Duodenal mucosa (tissue), 2 donors: ENCODE results near the gene NOTCH4.
"Not testable (repeated sequence)": the region's sequence is repeated elsewhere in the genome, so short reads cannot be mapped to it uniquely, and the experiment has no call there.

Experiments
- H3K27ac ChIP-seq: one replicate; pipeline ENCODE4 v1.7.0; 2013; ENCODE audit warnings: low read depth, low read length
- H3K27me3 ChIP-seq, 2 donors: one replicate each; pipeline ENCODE4 v1.7.0; 2013; ENCODE audit warnings: low read length in 2 of 2, control low read depth in 1 of 2; ENCODE audit not compliant: insufficient read depth in 2 of 2, control insufficient read depth in 1 of 2
- H3K36me3 ChIP-seq, 2 donors: one replicate each; pipeline ENCODE4 v1.7.0; 2013; ENCODE audit warnings: low read length in 2 of 2, control low read depth in 1 of 2; ENCODE audit not compliant: insufficient read depth in 2 of 2, control insufficient read depth in 1 of 2
- H3K4me1 ChIP-seq, 2 donors: one replicate each; pipeline ENCODE4 v1.7.0; 2013; ENCODE audit warnings: low read length in 2 of 2, control low read depth in 1 of 2; ENCODE audit not compliant: insufficient read depth in 2 of 2, control insufficient read depth in 1 of 2
- H3K4me3 ChIP-seq, 2 donors: one replicate each; pipeline ENCODE4 v1.7.0; 2013; ENCODE audit warnings: low read length in 2 of 2, low read depth in 1 of 2
- H3K9ac ChIP-seq, 2 donors: one replicate each; pipeline ENCODE4 v1.7.0; 2013; ENCODE audit warnings: low read length in 2 of 2, low read depth in 1 of 2
- H3K9me3 ChIP-seq, 2 donors: one replicate each; pipeline ENCODE4 v1.7.0; 2013; ENCODE audit warnings: low read length in 2 of 2, control low read depth in 1 of 2; ENCODE audit not compliant: control insufficient read depth in 1 of 2

The NOTCH4 gene

GRCh38 chr6:32223258-32224235, at the start of gene NOTCH4:
TSS of gene NOTCH4 (minus strand) at chr6:32224067. CDS start at chr6:32223928, 139 bp downstream.
- no peak within 1 kb of the TSS for H3K4me3 ChIP-seq
- H3K27me3 ChIP-seq, result peaks cover 0 to 3% of the 10 kb centered on the region in 2 donors
- H3K4me1 ChIP-seq, result no peaks in the 10 kb centered on the region
- no peak within 1 kb of the TSS for H3K27ac ChIP-seq
- H3K9ac ChIP-seq, result no peak within 1 kb of the TSS
- no peaks in the 10 kb centered on the region for H3K36me3 ChIP-seq
- H3K9me3 ChIP-seq, result no peaks in the 10 kb centered on the region

DNA sequence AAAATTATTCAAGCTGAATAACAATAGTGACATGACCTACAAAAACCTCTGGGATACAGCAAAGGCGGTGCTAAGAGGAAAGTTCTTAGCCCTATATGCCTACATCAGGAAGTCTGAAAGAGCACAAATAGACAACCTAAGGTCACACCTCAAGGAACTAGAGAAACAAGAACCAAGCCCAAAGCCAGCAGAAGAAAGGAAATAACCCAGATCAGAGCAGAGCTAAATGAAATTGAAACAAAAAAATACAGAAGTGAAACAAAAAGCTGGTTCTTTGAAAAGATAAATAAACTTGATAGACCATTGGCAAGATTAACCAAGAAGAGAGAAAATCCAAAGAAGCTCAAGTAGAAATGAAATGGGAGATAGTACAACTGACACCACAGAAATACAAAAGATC, 47.6 kb upstream of the NOTCH4 start:
- Histone ChIP-seq H3K9ac (no peak overlapping the region), H3K27ac (no peak overlapping the region), H3K9me3 (no peaks in the 10 kb centered on the region), H3K4me3 (no peak overlapping the region), H3K27me3 (no peaks in the 10 kb centered on the region), H3K4me1 (no peaks in the 10 kb centered on the region), H3K36me3 (no peaks in the 10 kb centered on the region)

- H3K27ac ChIP-seq, H3K27me3 ChIP-seq, H3K9ac ChIP-seq, H3K4me3 ChIP-seq, H3K36me3 ChIP-seq, H3K4me1 ChIP-seq, H3K9me3 ChIP-seq: not testable (repeated sequence)
These were observed 44.6 kb upstream of the NOTCH4 start for GRCh38 chr6:32268459-32268858.

- Histone ChIP-seq H3K27me3 (no peaks in the 10 kb centered on the region), H3K4me3 (no peak overlapping the region), H3K27ac (no peak overlapping the region), H3K9me3 (no peaks in the 10 kb centered on the region), H3K4me1 (no peaks in the 10 kb centered on the region), H3K36me3 (no peaks in the 10 kb centered on the region), H3K9ac (no peak overlapping the region)
These were observed 43.2 kb upstream of the NOTCH4 start for GRCh38 chr6:32267035-32267434.

DNA sequence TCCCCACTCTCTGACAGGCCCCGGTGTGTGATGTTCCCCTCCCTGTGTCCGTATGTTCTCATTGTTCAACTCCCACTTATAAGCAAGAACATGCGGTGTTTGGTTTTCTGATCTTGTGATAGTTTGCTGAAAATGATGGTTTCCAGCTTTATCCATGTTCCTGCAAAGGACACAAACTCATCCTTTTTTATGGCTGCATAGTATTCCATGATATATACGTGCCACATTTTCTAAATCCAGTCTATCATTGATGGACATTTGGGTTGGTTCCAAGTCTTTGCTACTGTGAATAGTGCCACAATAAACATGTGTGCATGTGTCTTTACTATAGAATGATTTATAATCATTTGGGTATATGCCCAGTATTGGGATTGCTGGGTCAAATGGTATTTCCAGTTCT, 33.4 kb upstream of the NOTCH4 start:
- H3K4me1 ChIP-seq, H3K9me3 ChIP-seq, H3K36me3 ChIP-seq, H3K27me3 ChIP-seq, H3K9ac ChIP-seq, H3K4me3 ChIP-seq, H3K27ac ChIP-seq: not testable (repeated sequence)

- H3K4me1 ChIP-seq, result peaks cover 3 to 5% of the 10 kb centered on the region in 2 donors
- H3K27me3 ChIP-seq, result no peaks in the 10 kb centered on the region
- H3K9ac ChIP-seq, result peak overlapping the region in 1 of 2 donors; percentile 8
- peak overlapping the region; percentile 7 to 57 for H3K4me3 ChIP-seq
- H3K9me3 ChIP-seq, result no peaks in the 10 kb centered on the region
- H3K36me3 ChIP-seq, result no peaks in the 10 kb centered on the region
- peak overlapping the region; percentile 34 for H3K27ac ChIP-seq
These were observed 31.6 kb upstream of the NOTCH4 start for GRCh38 chr6:32255199-32256153.

DNA sequence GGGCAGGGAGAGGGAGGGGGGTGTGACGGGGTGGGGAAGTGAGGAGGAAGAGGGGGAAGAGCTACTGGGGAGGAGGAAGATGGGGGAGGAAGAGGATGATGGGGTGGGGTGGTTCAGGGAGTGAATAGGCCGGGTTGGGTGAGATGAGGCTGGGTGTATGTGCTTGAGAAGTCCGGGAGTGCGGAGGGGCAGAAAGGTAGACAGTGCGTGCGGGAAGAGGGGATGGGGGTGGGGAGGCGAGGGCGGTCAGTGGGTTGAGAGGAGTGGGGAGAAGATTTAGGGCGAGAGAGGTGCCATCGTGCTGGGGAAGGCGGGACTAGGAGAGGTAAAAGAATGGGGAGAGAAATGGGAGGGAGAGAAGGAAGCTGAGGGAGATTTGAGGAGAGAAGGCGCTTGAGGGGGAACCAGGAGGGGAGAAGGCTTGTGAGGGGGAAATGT, 30.9 kb upstream of the NOTCH4 start:
- no peaks in the 10 kb centered on the region for H3K9me3 ChIP-seq
- peaks cover 3 to 5% of the 10 kb centered on the region in 2 donors for H3K4me1 ChIP-seq
- peak overlapping the region; percentile 7 to 57 for H3K4me3 ChIP-seq
- peak overlapping the region; percentile 34 for H3K27ac ChIP-seq
- no peaks in the 10 kb centered on the region for H3K36me3 ChIP-seq
- H3K9ac ChIP-seq, result peak overlapping the region in 1 of 2 donors; percentile 8
- H3K27me3 ChIP-seq, result no peaks in the 10 kb centered on the region

DNA sequence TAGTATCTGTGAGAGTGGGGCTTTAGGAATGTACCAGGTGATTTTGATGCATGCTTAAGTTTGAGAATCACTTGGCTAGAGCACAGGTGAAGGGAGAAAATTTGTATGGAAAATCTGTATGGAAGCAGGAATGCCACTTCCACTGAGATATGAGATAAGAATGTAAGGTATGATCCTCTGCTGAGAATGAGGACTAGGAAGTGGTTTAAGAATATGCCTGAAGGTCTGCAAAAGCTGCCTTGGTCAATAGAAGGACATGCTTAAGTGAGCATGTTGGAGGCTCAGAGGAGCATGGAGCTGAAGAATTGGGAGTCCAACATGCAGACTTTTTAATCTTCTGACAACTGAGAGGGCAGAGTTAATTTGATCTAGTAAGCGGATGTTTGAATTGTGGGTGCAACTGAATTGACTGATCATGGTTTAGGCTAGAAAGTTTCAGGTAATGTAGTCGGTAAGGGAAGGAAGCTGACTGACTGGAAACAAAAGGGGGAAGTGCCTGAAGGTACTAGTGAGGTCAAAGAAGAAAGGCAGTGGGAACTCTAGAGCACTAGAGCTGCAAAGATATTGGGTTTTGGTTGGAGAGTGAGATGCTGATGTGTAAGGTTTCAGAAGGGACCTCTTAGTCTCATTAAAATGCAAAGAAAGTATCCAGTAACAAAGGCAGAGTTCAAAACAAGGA, 28.6 kb upstream of the NOTCH4 start:
- no peak overlapping the region for H3K4me3 ChIP-seq
- H3K27ac ChIP-seq, result no peak overlapping the region
- H3K4me1 ChIP-seq, result peaks cover 3 to 5% of the 10 kb centered on the region in 2 donors
- no peaks in the 10 kb centered on the region for H3K27me3 ChIP-seq
- H3K9me3 ChIP-seq, result peaks cover 0 to 4% of the 10 kb centered on the region in 2 donors
- no peak overlapping the region for H3K9ac ChIP-seq
- H3K36me3 ChIP-seq, result no peaks in the 10 kb centered on the region

GRCh38 chr6:32249262-32249661, 25.4 kb upstream of the NOTCH4 start:
- H3K9me3 ChIP-seq, result peaks cover 0 to 4% of the 10 kb centered on the region in 2 donors
- no peaks in the 10 kb centered on the region for H3K27me3 ChIP-seq
- no peaks in the 10 kb centered on the region for H3K36me3 ChIP-seq
- peaks cover 0 to 4% of the 10 kb centered on the region in 2 donors for H3K4me1 ChIP-seq
- H3K4me3 ChIP-seq, result no peak overlapping the region
- H3K27ac ChIP-seq, result no peak overlapping the region
- H3K9ac ChIP-seq, result no peak overlapping the region
